H1 (cell line): ENCODE data around the gene DAGLA. TPM values are rescaled to one million over a fixed set of nuclear protein-coding genes. Genes with fewer than 3 reads are reported as not detected.

Experiments used
- ATF3 ChIP-seq: IDR thresholded peaks from 2 replicates; pipeline ENCODE4 v1.6.1; 2011; ENCODE audit warnings: low read depth, mild to moderate bottlenecking, low read length; ENCODE audit not compliant: insufficient read depth
- CBX5 ChIP-seq: fragments of 300-800, 300-1000 bp; sonication (generic); IDR thresholded peaks from 2 replicates; pipeline ENCODE4 v1.7.1; 2016; ENCODE audit warnings: antibody characterized with exemption, low read length, low read depth
- CHD1 ChIP-seq: IDR thresholded peaks from 2 replicates; pipeline ENCODE4 v1.6.1; 2012; ENCODE audit warnings: low read depth, low read length, improper control_type of control experiment
- CHD7 ChIP-seq: fragments of 300-600 bp; sonication (generic); IDR thresholded peaks from 2 replicates; pipeline ENCODE4 v1.7.1; 2012; ENCODE audit warnings: low read length, moderate library complexity, mild to moderate bottlenecking, inconsistent platforms; ENCODE audit not compliant: insufficient replicate concordance
- KDM4A ChIP-seq: IDR thresholded peaks from one replicate; pipeline ENCODE4 v1.7.1; 2012; ENCODE audit warnings: low read depth, mild to moderate bottlenecking, moderate library complexity, low read length, inconsistent platforms; ENCODE audit not compliant: severe bottlenecking
- RAD21 ChIP-seq, 2 experiments: IDR thresholded peaks in 1 of 2; conservative IDR thresholded peaks in 1 of 2; 2 replicates each; pipeline ENCODE4 v1.6.1; 2011; ENCODE audit warnings: low read depth in 2 of 2, low read length in 2 of 2, improper control_type of control experiment in 1 of 2, inconsistent platforms in 1 of 2, mild to moderate bottlenecking in 1 of 2, moderate library complexity in 1 of 2
- SIN3A ChIP-seq, 2 experiments: IDR thresholded peaks in 1 of 2; conservative IDR thresholded peaks in 1 of 2; 2 replicates each; pipeline ENCODE4 v1.6.1; 2011 to 2012; ENCODE audit warnings: low read length in 2 of 2, improper control_type of control experiment in 1 of 2, low read depth in 1 of 2, mild to moderate bottlenecking in 1 of 2
- polyA plus RNA-seq, 7 experiments: library from polyadenylated mRNA; depleted of rRNA in 3 of 7; stranded (reverse) in 5 of 7; unstranded in 2 of 7; fragments of >200 nt in 5 of 7; fragments of 200-250 nt in 2 of 7; gene quantifications; 1 replicate in 5 of 7; 2 replicates in 1 of 7; 4 replicates in 1 of 7; pipeline versions ENCODE4 v1.2.1 to v1.2.3, GENCODE V29; 2011 to 2013; ENCODE audit warnings: missing spikeins in 2 of 7, mixed read lengths in 2 of 7
- total RNA-seq: library from RNA; stranded (reverse); fragmentation: NEBNext Ultra II Directional; extraction: Animal tissue kit (Norgen Biotek cat#: 25700); gene quantifications from 2 replicates; pipeline ENCODE4 v1.2.1, GENCODE V29; 2021

Gene DAGLA
- total and polyA plus RNA-seq, 2 of the 8 experiments (the other 6 are each of a cell fraction or from before 2014, with no cell fraction given), result 3.6 to 6.6 TPM

- TF ChIP-seq SIN3A (conservative IDR thresholded peaks at IDR 0.05 in 1 of 2, IDR thresholded peaks at IDR 0.05 in 1 of 2; ENCODE audit: low read depth in 1 of 2, low read length in 2 of 2) (peak; percentile 99 to 100), CHD1 (no peak), KDM4A (no peak), CHD7 (no peak), ATF3 (peak; percentile 97), CBX5 (no peak), RAD21 (IDR thresholded peaks at IDR 0.05 in 1 of 2, conservative IDR thresholded peaks at IDR 0.05 in 1 of 2; ENCODE audit: low read depth in 2 of 2, low read length in 2 of 2) (peak; percentile 94 to 97)
These were observed 53.2 kb downstream of the DAGLA start (continued) for GRCh38 chr11:61733120-61733978.
